Measurements from ENCODE around the gene SOD1. TPM values are rescaled to one million over a fixed set of nuclear protein-coding genes. Genes with fewer than 3 reads are reported as not detected.

SOD1 gene
- total RNA-seq, 1 experiment from 2014 or later = 271 TPM

GRCh38 chr21:31666445-31667010, 7.0 kb downstream of the SOD1 start:
- Histone ChIP-seq H3K9me3 (replicated peaks) (no peaks in the 10 kb centered on the region), H3K27me3 (no peaks in the 10 kb centered on the region), H3K27ac (no peak overlapping the region), H3K36me3 (peaks cover 69% of the 10 kb centered on the region), H3K4me3 (no peak overlapping the region), H3K4me1 (no peaks in the 10 kb centered on the region)
- no peak for DNase-seq

GRCh38 chr21:31667132-31667531, 7.6 kb downstream of the SOD1 start:
- Histone ChIP-seq H3K4me3 (no peak overlapping the region), H3K36me3 (peaks cover 68% of the 10 kb centered on the region), H3K27me3 (no peaks in the 10 kb centered on the region), H3K27ac (no peak overlapping the region), H3K4me1 (no peaks in the 10 kb centered on the region), H3K9me3 (replicated peaks) (no peaks in the 10 kb centered on the region)
- DNase-seq = no peak

- no peaks in the 10 kb centered on the region for H3K9me3 ChIP-seq (replicated peaks)
- H3K36me3 ChIP-seq = peaks cover 63% of the 10 kb centered on the region
- no peak overlapping the region for H3K4me3 ChIP-seq
- H3K4me1 ChIP-seq = no peaks in the 10 kb centered on the region
- DNase-seq = no peak
- H3K27me3 ChIP-seq = no peaks in the 10 kb centered on the region
- no peak overlapping the region for H3K27ac ChIP-seq
These were observed 8.1 kb downstream of the SOD1 start for GRCh38 chr21:31667639-31668038.

- Histone ChIP-seq H3K27me3 (no peaks in the 10 kb centered on the region), H3K9me3 (replicated peaks) (no peaks in the 10 kb centered on the region), H3K36me3 (peaks cover 59% of the 10 kb centered on the region), H3K4me3 (no peak overlapping the region), H3K4me1 (no peaks in the 10 kb centered on the region), H3K27ac (no peak overlapping the region)
- no peak for DNase-seq
These were observed 9.4 kb downstream of the SOD1 start for GRCh38 chr21:31668651-31669491.

GRCh38 chr21:31670070-31670469, 10.6 kb downstream of the SOD1 start:
- Histone ChIP-seq H3K4me1 (no peaks in the 10 kb centered on the region), H3K27ac (no peak overlapping the region), H3K36me3 (peaks cover 57% of the 10 kb centered on the region), H3K9me3 (replicated peaks) (no peaks in the 10 kb centered on the region), H3K4me3 (no peak overlapping the region), H3K27me3 (no peaks in the 10 kb centered on the region)
- DNase-seq = no peak

GRCh38 chr21:31671146-31671716, 11.7 kb downstream of the SOD1 start:
- Histone ChIP-seq H3K4me1 (no peaks in the 10 kb centered on the region), H3K27ac (no peak overlapping the region), H3K9me3 (replicated peaks) (no peaks in the 10 kb centered on the region), H3K36me3 (peaks cover 53% of the 10 kb centered on the region), H3K4me3 (no peak overlapping the region), H3K27me3 (no peaks in the 10 kb centered on the region)
- peak in 1 of 2 experiments; percentile 41 for DNase-seq

GRCh38 chr21:31671931-31672330, 12.4 kb downstream of the SOD1 start:
- H3K9me3 ChIP-seq (replicated peaks) = no peaks in the 10 kb centered on the region
- H3K36me3 ChIP-seq = peaks cover 46% of the 10 kb centered on the region
- H3K4me3 ChIP-seq = no peak overlapping the region
- H3K4me1 ChIP-seq = no peaks in the 10 kb centered on the region
- no peak overlapping the region for H3K27ac ChIP-seq
- DNase-seq = no peak
- no peaks in the 10 kb centered on the region for H3K27me3 ChIP-seq

GRCh38 chr21:31673321-31673912, 13.9 kb downstream of the SOD1 start:
- Histone ChIP-seq H3K36me3 (peaks cover 32% of the 10 kb centered on the region), H3K4me3 (no peak overlapping the region), H3K4me1 (no peaks in the 10 kb centered on the region), H3K27me3 (no peaks in the 10 kb centered on the region), H3K9me3 (replicated peaks) (no peaks in the 10 kb centered on the region), H3K27ac (no peak overlapping the region)
- DNase-seq = no peak

GRCh38 chr21:31675318-31675717, 15.8 kb downstream of the SOD1 start:
- Histone ChIP-seq H3K36me3 (peaks cover 27% of the 10 kb centered on the region), H3K27ac (no peak overlapping the region), H3K27me3 (no peaks in the 10 kb centered on the region), H3K9me3 (replicated peaks) (no peaks in the 10 kb centered on the region), H3K4me1 (no peaks in the 10 kb centered on the region), H3K4me3 (no peak overlapping the region)
- DNase-seq = no peak

GRCh38 chr21:31675960-31676359, 16.5 kb downstream of the SOD1 start:
- Histone ChIP-seq H3K9me3 (replicated peaks) (no peaks in the 10 kb centered on the region), H3K27ac (no peak overlapping the region), H3K4me1 (no peaks in the 10 kb centered on the region), H3K4me3 (no peak overlapping the region), H3K27me3 (no peaks in the 10 kb centered on the region), H3K36me3 (peaks cover 28% of the 10 kb centered on the region)
- DNase-seq = no peak

- Histone ChIP-seq H3K27ac (no peak overlapping the region), H3K9me3 (replicated peaks) (no peaks in the 10 kb centered on the region), H3K4me1 (no peaks in the 10 kb centered on the region), H3K36me3 (peaks cover 28% of the 10 kb centered on the region), H3K4me3 (no peak overlapping the region), H3K27me3 (no peaks in the 10 kb centered on the region)
- DNase-seq = no peak
These were observed 17.6 kb downstream of the SOD1 start for GRCh38 chr21:31677047-31677446.

- H3K4me1 ChIP-seq = no peaks in the 10 kb centered on the region
- no peak overlapping the region for H3K4me3 ChIP-seq
- peaks cover 42% of the 10 kb centered on the region for H3K36me3 ChIP-seq
- no peaks in the 10 kb centered on the region for H3K9me3 ChIP-seq (replicated peaks)
- H3K27ac ChIP-seq = no peak overlapping the region
- H3K27me3 ChIP-seq = no peaks in the 10 kb centered on the region
- DNase-seq = no peak
These were observed 19.0 kb downstream of the SOD1 start for GRCh38 chr21:31678478-31678877.

GRCh38 chr21:31682620-31683019, 23.1 kb downstream of the SOD1 start:
- no peak for DNase-seq
- no peaks in the 10 kb centered on the region for H3K27me3 ChIP-seq
- no peak overlapping the region for H3K4me3 ChIP-seq
- H3K36me3 ChIP-seq = peaks cover 76% of the 10 kb centered on the region
- no peaks in the 10 kb centered on the region for H3K9me3 ChIP-seq (replicated peaks)
- H3K27ac ChIP-seq = no peak overlapping the region
- H3K4me1 ChIP-seq = no peaks in the 10 kb centered on the region

GRCh38 chr21:31683029-31683428, 23.5 kb downstream of the SOD1 start:
- peaks cover 78% of the 10 kb centered on the region for H3K36me3 ChIP-seq

GRCh38 chr21:31684918-31685317, 25.4 kb downstream of the SOD1 start:
- Histone ChIP-seq H3K27ac (no peak overlapping the region), H3K4me3 (no peak overlapping the region), H3K36me3 (peaks cover 85% of the 10 kb centered on the region), H3K4me1 (no peaks in the 10 kb centered on the region), H3K27me3 (no peaks in the 10 kb centered on the region), H3K9me3 (replicated peaks) (no peaks in the 10 kb centered on the region)
- no peak for DNase-seq

More at GRCh38 chr21:31683029-31683428, 23.5 kb downstream of the SOD1 start:
- H3K27ac ChIP-seq = no peak overlapping the region
- H3K4me3 ChIP-seq = no peak overlapping the region
- no peaks in the 10 kb centered on the region for H3K9me3 ChIP-seq (replicated peaks)
- H3K27me3 ChIP-seq = no peaks in the 10 kb centered on the region
- H3K4me1 ChIP-seq = no peaks in the 10 kb centered on the region
- DNase-seq = no peak

Measured in SJCRH30 (cell line).